CD14-positive monocyte (primary cell): ENCODE results near the gene TSGA10IP. TPM values are rescaled to one million over a fixed set of nuclear protein-coding genes. Genes with fewer than 3 reads are reported as not detected.
A peak's percentile ranks its signal among the peaks of the same experiment; 100 is the strongest.

Experiments used
- DNase-seq, 3 donors: peaks; one replicate each; pipeline ENCODE4 v3.0.0-alpha.2; 2011 to 2022
- H2AFZ ChIP-seq: 2 replicates; pipeline ENCODE4 v1.6.0; 2012; ENCODE audit warnings: mild to moderate bottlenecking, low read depth, low read length, inconsistent platforms; ENCODE audit not compliant: insufficient read depth, poor library complexity, severe bottlenecking
- H3K27ac ChIP-seq, 2 donors: 1 replicate in 1 of 2; 2 replicates in 1 of 2; pipeline ENCODE4 v1.5.1; 2012 to 2013; ENCODE audit warnings: low read length in 2 of 2, control low read depth in 1 of 2, inconsistent platforms in 1 of 2, low read depth in 1 of 2, mild to moderate bottlenecking in 1 of 2
- H3K27me3 ChIP-seq, 2 donors: one replicate each; pipeline versions ENCODE4 v1.6.0 to v1.6.1; 2011 to 2013; ENCODE audit warnings: low read length in 2 of 2; ENCODE audit not compliant: control insufficient read depth in 2 of 2, insufficient read depth in 2 of 2
- H3K36me3 ChIP-seq, 2 donors: replicated peaks in 1 of 2; 1 replicate in 1 of 2; 2 replicates in 1 of 2; pipeline versions ENCODE4 v1.5.1 to v1.6.1; 2012 to 2013; ENCODE audit warnings: low read length in 2 of 2, control low read depth in 1 of 2, inconsistent platforms in 1 of 2, mild to moderate bottlenecking in 1 of 2; ENCODE audit not compliant: insufficient read depth in 2 of 2, control insufficient read depth in 1 of 2
- H3K4me1 ChIP-seq, 2 donors: 1 replicate in 1 of 2; 2 replicates in 1 of 2; pipeline versions ENCODE4 v1.5.1 to v1.6.1; 2012 to 2013; ENCODE audit warnings: low read length in 2 of 2, control low read depth in 1 of 2, inconsistent platforms in 1 of 2, mild to moderate bottlenecking in 1 of 2, moderate library complexity in 1 of 2; ENCODE audit not compliant: insufficient read depth in 2 of 2, control insufficient read depth in 1 of 2
- H3K4me2 ChIP-seq: replicated peaks from 2 replicates; pipeline ENCODE3; 2012; ENCODE audit warnings: low read length, moderate library complexity, mild to moderate bottlenecking; ENCODE audit not compliant: poor library complexity, severe bottlenecking; ENCODE audit errors: extremely low read depth
- H3K4me3 ChIP-seq, 3 experiments: fragments of 200-600 bp in 1 of 3; sonication (generic) in 1 of 3; replicated peaks in 1 of 3; 1 replicate in 2 of 3; 2 replicates in 1 of 3; pipeline ENCODE4 v1.5.1; 2011 to 2013; ENCODE audit warnings: low read length in 3 of 3, mild to moderate bottlenecking in 3 of 3, control low read depth in 2 of 3, low read depth in 2 of 3, inconsistent platforms in 1 of 3, moderate library complexity in 1 of 3
- H3K79me2 ChIP-seq: 2 replicates; pipeline ENCODE4 v1.6.0; 2012; ENCODE audit warnings: mild to moderate bottlenecking, control low read depth, inconsistent platforms, low read length, moderate library complexity; ENCODE audit not compliant: insufficient read depth
- H3K9ac ChIP-seq: 2 replicates; pipeline ENCODE4 v1.6.0; 2017; ENCODE audit warnings: low read length, mild to moderate bottlenecking; ENCODE audit not compliant: insufficient read depth, poor library complexity, severe bottlenecking
- H3K9me3 ChIP-seq, 2 donors: replicated peaks in 1 of 2; 1 replicate in 1 of 2; 2 replicates in 1 of 2; pipeline versions ENCODE4 v1.5.1 to v1.6.1; 2012 to 2013; ENCODE audit warnings: low read length in 2 of 2, control low read depth in 1 of 2; ENCODE audit not compliant: control insufficient read depth in 1 of 2, insufficient read depth in 1 of 2
- H4K20me1 ChIP-seq: 2 replicates; pipeline ENCODE4 v1.6.0; 2012; ENCODE audit warnings: mild to moderate bottlenecking, low read length, control low read depth, moderate library complexity; ENCODE audit not compliant: insufficient read depth
- H3K27ac Mint-ChIP-seq, 7 donors: one replicate each; pipeline ENCODE4 v1.8.0; 2020; ENCODE audit warnings: mild to moderate bottlenecking in 7 of 7, mixed read lengths in 7 of 7, moderate library complexity in 6 of 7, inconsistent platforms in 2 of 7
- H3K27me3 Mint-ChIP-seq, 3 donors: one replicate each; pipeline ENCODE4 v1.8.0; 2021 to 2022; ENCODE audit warnings: low read depth in 3 of 3, mild to moderate bottlenecking in 3 of 3, mixed read lengths in 3 of 3, moderate library complexity in 3 of 3, inconsistent platforms in 1 of 3
- H3K36me3 Mint-ChIP-seq, 2 donors: one replicate each; pipeline ENCODE4 v1.8.0; 2020; ENCODE audit warnings: mixed read lengths in 2 of 2, inconsistent platforms in 1 of 2, mild to moderate bottlenecking in 1 of 2
- H3K4me1 Mint-ChIP-seq: one replicate; pipeline ENCODE4 v1.8.0; 2020; ENCODE audit warnings: mild to moderate bottlenecking, mixed read lengths
- H3K4me3 Mint-ChIP-seq, 2 donors: one replicate each; pipeline ENCODE4 v1.8.0; 2020; ENCODE audit warnings: mild to moderate bottlenecking in 2 of 2, mixed read lengths in 2 of 2, moderate library complexity in 1 of 2
- H3K9me3 Mint-ChIP-seq, 7 donors: one replicate each; pipeline ENCODE4 v1.8.0; 2020 to 2022; ENCODE audit warnings: mixed read lengths in 7 of 7, mild to moderate bottlenecking in 6 of 7, moderate library complexity in 6 of 7, inconsistent platforms in 2 of 7
- WGBS: methylation state at CpG from one replicate; pipeline ENCODE4 v1.1.5; 2013; ENCODE audit warnings: missing lambda C conversion rate; ENCODE audit not compliant: insufficient coverage; 5-methylcytosine and 5-hydroxymethylcytosine counted together
- intact Hi-C, 2 donors: fragments of 100-400 bp; cut with micrococcal nuclease; formaldehyde crosslinking; loops; one replicate each; pipeline versions ENCODE4 v1.15.0 to v1.15.1; 2023
- polyA plus RNA-seq, 3 donors: library from polyadenylated mRNA; depleted of rRNA in 1 of 3; unstranded in 2 of 3; stranded (reverse) in 1 of 3; fragments of 300-500 nt in 2 of 3; fragments of >200 nt in 1 of 3; fragmentation: Illumina TruSeq in 2 of 3; gene quantifications; 1 replicate in 2 of 3; 2 replicates in 1 of 3; pipeline ENCODE4 v1.2.3, GENCODE V29; 2012 to 2021
- TF ChIP-seq, protein P1 (sequence below): fragments of 200-600 bp; IDR thresholded peaks from one replicate; pipeline ENCODE4 v1.8.0; 2022; ENCODE audit warnings: antibody characterized with exemption, mild to moderate bottlenecking

TSGA10IP gene
- polyA plus RNA-seq, 3 donors, result 0.67 to 0.71 TPM; not detected in 1

DNA sequence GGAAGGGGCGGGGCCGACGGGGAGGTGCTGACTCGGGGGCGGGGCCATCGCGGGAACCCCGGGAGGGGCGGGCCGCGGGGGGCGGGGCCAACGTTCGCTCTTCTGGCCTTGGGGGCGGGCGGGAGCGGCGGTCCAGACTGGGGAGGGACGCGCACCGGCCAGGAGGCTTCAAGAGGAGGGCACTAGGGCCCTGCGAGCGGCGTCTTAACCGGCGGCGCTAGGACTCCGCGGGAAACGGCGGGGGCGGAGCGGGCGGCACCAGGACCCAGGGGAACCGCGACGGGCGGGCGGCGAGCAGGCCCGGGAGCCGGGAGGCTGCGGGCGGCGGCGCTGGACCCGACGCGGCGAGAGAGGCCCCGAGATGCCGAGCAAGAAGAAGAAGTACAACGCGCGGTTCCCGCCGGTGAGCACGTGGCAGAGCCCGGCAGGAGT, 26.1 kb upstream of the TSGA10IP start, which contains the start of gene DRAP1:
DRAP1 (plus strand) TSS at position 286 of the 432 bp plus-strand sequence; CDS start at position 362, 76 bp downstream.
- peaks cover 57% of the 10 kb centered on the region for H3K4me1 Mint-ChIP-seq
- no peaks in the 10 kb centered on the region for H3K9me3 ChIP-seq
- peak within 1 kb of the TSS; percentile 61 to 94 for H3K27ac ChIP-seq
- peak within 1 kb of the TSS; percentile 82 for H2AFZ ChIP-seq
- WGBS, result 0% methylated on average over 48 of the region's 59 CpGs
- H3K4me1 ChIP-seq, result peaks cover 56 to 61% of the 10 kb centered on the region in 2 donors
- H3K27me3 ChIP-seq, result no peaks in the 10 kb centered on the region
- H3K36me3 ChIP-seq, result peaks cover 12 to 22% of the 10 kb centered on the region in 2 donors
- H3K4me3 Mint-ChIP-seq, result peak within 1 kb of the TSS; percentile 89 to 95
- DNase-seq, result peak; percentile 95 to 97 (median 96)
- H3K9me3 Mint-ChIP-seq, result no peaks in the 10 kb centered on the region
- peak within 1 kb of the TSS; percentile 81 to 93 (median 87) for H3K27ac Mint-ChIP-seq
- H3K79me2 ChIP-seq, result peaks cover 38% of the 10 kb centered on the region
- peaks cover 10% of the 10 kb centered on the region for H4K20me1 ChIP-seq
- peak within 1 kb of the TSS; percentile 93 to 99 (median 98) for H3K4me3 ChIP-seq
- H3K36me3 Mint-ChIP-seq, result peaks cover 28 to 33% of the 10 kb centered on the region in 2 donors
- H3K9ac ChIP-seq, result peak within 1 kb of the TSS; percentile 94
- TF ChIP-seq, protein P1, sequence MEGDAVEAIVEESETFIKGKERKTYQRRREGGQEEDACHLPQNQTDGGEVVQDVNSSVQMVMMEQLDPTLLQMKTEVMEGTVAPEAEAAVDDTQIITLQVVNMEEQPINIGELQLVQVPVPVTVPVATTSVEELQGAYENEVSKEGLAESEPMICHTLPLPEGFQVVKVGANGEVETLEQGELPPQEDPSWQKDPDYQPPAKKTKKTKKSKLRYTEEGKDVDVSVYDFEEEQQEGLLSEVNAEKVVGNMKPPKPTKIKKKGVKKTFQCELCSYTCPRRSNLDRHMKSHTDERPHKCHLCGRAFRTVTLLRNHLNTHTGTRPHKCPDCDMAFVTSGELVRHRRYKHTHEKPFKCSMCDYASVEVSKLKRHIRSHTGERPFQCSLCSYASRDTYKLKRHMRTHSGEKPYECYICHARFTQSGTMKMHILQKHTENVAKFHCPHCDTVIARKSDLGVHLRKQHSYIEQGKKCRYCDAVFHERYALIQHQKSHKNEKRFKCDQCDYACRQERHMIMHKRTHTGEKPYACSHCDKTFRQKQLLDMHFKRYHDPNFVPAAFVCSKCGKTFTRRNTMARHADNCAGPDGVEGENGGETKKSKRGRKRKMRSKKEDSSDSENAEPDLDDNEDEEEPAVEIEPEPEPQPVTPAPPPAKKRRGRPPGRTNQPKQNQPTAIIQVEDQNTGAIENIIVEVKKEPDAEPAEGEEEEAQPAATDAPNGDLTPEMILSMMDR, result no peak
- peaks cover 0 to 2% (median 0%) of the 10 kb centered on the region in 3 donors for H3K27me3 Mint-ChIP-seq
- H3K4me2 ChIP-seq, result peak within 1 kb of the TSS; percentile 99
- intact Hi-C loops, result loop anchor here in 1 of 2 donors (1.0 to 2.0 kb wide), 2 partner anchors 18 to 42 kb away; partner anchors contain the start of genes FOSL1 and SART1

DNA sequence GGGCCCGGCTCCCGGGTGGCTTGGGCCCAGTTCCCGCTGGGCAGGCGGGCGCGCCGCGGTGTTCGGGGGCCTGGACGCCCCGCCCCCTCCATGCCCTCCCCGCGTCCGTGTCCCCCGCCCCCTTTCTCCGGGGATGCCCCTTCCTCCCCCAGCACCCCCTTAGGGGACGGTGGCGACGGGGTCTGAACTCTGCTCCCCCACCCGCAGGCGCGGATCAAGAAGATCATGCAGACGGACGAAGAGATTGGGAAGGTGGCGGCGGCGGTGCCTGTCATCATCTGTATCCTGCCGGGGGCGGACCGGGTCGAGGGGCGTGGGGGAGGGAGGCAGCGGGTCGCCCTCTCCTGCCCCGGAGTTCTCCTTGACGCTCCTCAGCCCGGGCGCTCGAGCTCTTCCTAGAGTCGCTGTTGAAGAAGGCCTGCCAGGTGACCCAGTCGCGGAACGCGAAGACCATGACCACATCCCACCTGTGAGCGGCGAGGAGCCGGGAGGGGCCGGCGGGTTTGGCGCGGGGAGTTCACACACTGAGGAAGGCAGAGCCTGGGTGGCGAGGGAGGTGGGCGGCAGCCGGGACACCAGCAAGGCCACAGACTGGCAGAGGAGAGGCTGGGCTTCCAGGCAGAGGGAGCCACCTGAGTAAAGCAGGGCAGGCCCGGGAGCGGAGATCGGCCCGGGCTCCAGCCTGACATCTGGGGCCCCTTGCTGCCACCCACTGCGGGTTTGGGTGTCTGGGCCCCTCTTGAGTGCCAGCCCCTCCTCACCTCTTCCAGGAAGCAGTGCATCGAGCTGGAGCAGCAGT, 25.5 kb upstream of the TSGA10IP start:
- intact Hi-C loops, result loop anchor here (1.0 to 5.0 kb wide), 4 partner anchors 19 to 43 kb away; partner anchors contain the start of genes SART1 (in 2 of the 2), FIBP (in 1 of the 2) and FOSL1 (in 1 of the 2)
- no peak for DNase-seq
- peaks cover 12 to 26% of the 10 kb centered on the region in 2 donors for H3K36me3 ChIP-seq

More for the DNA sequence above, 25.5 kb upstream of the TSGA10IP start:
- Mint-ChIP-seq H3K9me3 (no peaks in the 10 kb centered on the region), H3K27ac (peak overlapping the region in 6 of 7 donors; percentile 61 to 90 (median 81)), H3K4me1 (peaks cover 51% of the 10 kb centered on the region), H3K27me3 (peaks cover 0 to 2% (median 0%) of the 10 kb centered on the region in 3 donors), H3K4me3 (peak overlapping the region; percentile 89 to 95), H3K36me3 (peaks cover 30 to 35% of the 10 kb centered on the region in 2 donors)
- Histone ChIP-seq H3K4me1 (peaks cover 51 to 59% of the 10 kb centered on the region in 2 donors), H2AFZ (peak overlapping the region; percentile 82), H3K27me3 (no peaks in the 10 kb centered on the region), H3K4me3 (peak overlapping the region; percentile 74 to 93 (median 91)), H3K9me3 (no peaks in the 10 kb centered on the region), H3K79me2 (peaks cover 38% of the 10 kb centered on the region), H3K27ac (peak overlapping the region in 1 of 2 donors; percentile 78), H3K9ac (peak overlapping the region; percentile 77), H3K4me2 (peak overlapping the region; percentile 94), H4K20me1 (peaks cover 9% of the 10 kb centered on the region)
- under 1% methylated on average over 42 of the region's 60 CpGs for WGBS
- TF ChIP-seq, protein P1, result no peak
